CD4-positive, alpha-beta T cell treated with Interleukin-17A for 1 hour (primary cell): ENCODE data around the gene KIF2A.
A peak's percentile ranks its signal among the peaks of the same experiment; 100 is the strongest.

Experiments
- DNase-seq: peaks from one replicate; pipeline ENCODE4 v3.0.0-alpha.2; 2020

The KIF2A gene

GRCh38 chr5:62386824-62387223 lies 80.8 kb downstream of the KIF2A start:
- no peak for DNase-seq

- DNase-seq: no peak
Measured at GRCh38 chr5:62395210-62395950, 89.4 kb downstream of the KIF2A start.

GRCh38 chr5:62403411-62404250 lies 97.6 kb downstream of the KIF2A start, which contains the start of gene DIMT1:
TSS of gene DIMT1 (minus strand) at chr5:62403905. CDS start at chr5:62403772, 133 bp downstream.
- DNase-seq: peak; percentile 93

- peak; percentile 99 for DNase-seq
Measured at GRCh38 chr5:62412549-62413329, 106.7 kb downstream of the KIF2A start, which contains the start of gene IPO11. TSS of gene IPO11 (plus strand) at chr5:62412763. CDS start at chr5:62437280, 24,517 bp downstream.

- no peak for DNase-seq
Measured at GRCh38 chr5:62413711-62414110, 107.7 kb downstream of the KIF2A start.

- no peak for DNase-seq
Measured at GRCh38 chr5:62418462-62419076, 112.6 kb downstream of the KIF2A start.

GRCh38 chr5:62419609-62420008 lies 113.6 kb downstream of the KIF2A start:
- no peak for DNase-seq

GRCh38 chr5:62421414-62421813 lies 115.4 kb downstream of the KIF2A start:
- DNase-seq: no peak

GRCh38 chr5:62424763-62425162 lies 118.8 kb downstream of the KIF2A start:
- no peak for DNase-seq

GRCh38 chr5:62431735-62432620 lies 126.0 kb downstream of the KIF2A start:
- no peak for DNase-seq

GRCh38 chr5:62432621-62433064 lies 126.6 kb downstream of the KIF2A start:
- DNase-seq: no peak
